OCI-LY7 (cell line): Measurements from ENCODE around the gene EHD4. TPM values are rescaled to one million over a fixed set of nuclear protein-coding genes. Genes with fewer than 3 reads are reported as not detected.

Experiments
- BruUV-seq: library from RNA; stranded (reverse); fragments of 400-500 nt; replicated peaks from 2 replicates; lab custom pipeline; 2021; lab: Mats Ljungman, UMichigan
- CTCF ChIA-PET: fragments of 300-600 bp; sonication (Branson Sonifier 250); formaldehyde crosslinking; loops from one replicate; lab custom pipeline; 2022; ENCODE audit warnings: antibody characterized with exemption; ENCODE audit not compliant: unreplicated experiment; lab: Charles Lee
- POLR2A ChIA-PET: fragments of 300-600 bp; sonication (Branson Sonifier 250); formaldehyde crosslinking; loops from one replicate; lab custom pipeline; 2022; ENCODE audit warnings: antibody characterized with exemption; lab: Charles Lee
- DNase-seq: peaks from one replicate; pipeline ENCODE4 v3.0.0-alpha.2; 2015; ENCODE audit warnings: low spot score
- H2AFZ ChIP-seq: fragments of 200-600 bp; sonication (generic), shearing (Covaris generic); 2 replicates; pipeline ENCODE4 v1.6.1; 2014; ENCODE audit warnings: mild to moderate bottlenecking, antibody characterized with exemption, low read length, moderate library complexity
- H3K27ac ChIP-seq: fragments of 200-600 bp; sonication (generic); 2 replicates; pipeline ENCODE4 v1.5.1; 2014; ENCODE audit warnings: mixed run types, low read depth, mild to moderate bottlenecking, moderate library complexity, low read length, inconsistent platforms; ENCODE audit not compliant: poor library complexity, severe bottlenecking
- H3K36me3 ChIP-seq: fragments of 200-600 bp; sonication (generic); 2 replicates; pipeline ENCODE4 v1.6.1; 2014; ENCODE audit warnings: mild to moderate bottlenecking, antibody characterized with exemption, low read length, moderate library complexity, mixed read lengths; ENCODE audit not compliant: insufficient read depth
- H3K4me1 ChIP-seq: fragments of 200-600 bp; sonication (generic); 2 replicates; pipeline ENCODE4 v1.5.1; 2014; ENCODE audit warnings: mild to moderate bottlenecking, low read length; ENCODE audit not compliant: insufficient read depth, poor library complexity, severe bottlenecking
- H3K4me2 ChIP-seq: fragments of 200-600 bp; sonication (generic); 2 replicates; pipeline ENCODE4 v1.6.1; 2014; ENCODE audit warnings: mild to moderate bottlenecking, low read length
- H3K4me3 ChIP-seq: fragments of 200-600 bp; sonication (generic); 2 replicates; pipeline ENCODE4 v1.5.1; 2014; ENCODE audit warnings: mild to moderate bottlenecking, low read depth, low read length; ENCODE audit not compliant: poor library complexity, severe bottlenecking
- H3K79me2 ChIP-seq: fragments of 200-600 bp; sonication (generic); 2 replicates; pipeline ENCODE4 v1.6.1; 2016; ENCODE audit warnings: low read depth, mild to moderate bottlenecking, low read length, moderate library complexity, mixed read lengths; ENCODE audit not compliant: insufficient read depth
- H3K9me2 ChIP-seq: fragments of 200-600 bp; sonication (generic); 2 replicates; pipeline ENCODE4 v1.6.1; 2016; ENCODE audit warnings: mild to moderate bottlenecking, low read length, mixed read lengths; ENCODE audit not compliant: insufficient read depth
- H3K9me3 ChIP-seq: fragments of 200-600 bp; sonication (generic); 2 replicates; pipeline ENCODE4 v1.6.1; 2014; ENCODE audit warnings: mild to moderate bottlenecking, mixed run types, low read length, mixed read lengths
- H4K20me1 ChIP-seq: fragments of 200-600 bp; sonication (generic); 2 replicates; pipeline ENCODE4 v1.6.1; 2014; ENCODE audit warnings: mild to moderate bottlenecking, antibody characterized with exemption, low read length, moderate library complexity, mixed read lengths; ENCODE audit not compliant: insufficient read depth
- CTCF ChIP-seq: fragments of 200-600 bp; sonication (generic); conservative IDR thresholded peaks from 2 replicates; pipeline ENCODE4 v1.5.1; 2014; ENCODE audit warnings: mild to moderate bottlenecking, antibody characterized with exemption, low read length, moderate library complexity, mixed read lengths
- EZH2phosphoT487 ChIP-seq: fragments of 200-600 bp; sonication (generic); IDR thresholded peaks from 2 replicates; pipeline ENCODE4 v1.6.1; 2018; ENCODE audit warnings: low read depth, borderline replicate concordance, mild to moderate bottlenecking, mixed run types, antibody characterized with exemption, low read length, moderate library complexity, mixed read lengths
- intact Hi-C: fragments of 100-400 bp; cut with micrococcal nuclease; formaldehyde crosslinking; loops from one replicate; pipeline ENCODE4 v1.10.0; 2022; ENCODE audit not compliant: unreplicated experiment
- total RNA-seq, 2 experiments: library from RNA; depleted of rRNA in 1 of 2; stranded (reverse); fragments of >200 nt in 1 of 2; shearing (Covaris generic) in 1 of 2; gene quantifications; 2 replicates each; pipeline ENCODE4 v1.2.3, GENCODE V29; 2014 to 2022

The EHD4 gene
- total RNA-seq, 2 experiments from 2014 or later = 13.5 to 19.4 TPM

DNA sequence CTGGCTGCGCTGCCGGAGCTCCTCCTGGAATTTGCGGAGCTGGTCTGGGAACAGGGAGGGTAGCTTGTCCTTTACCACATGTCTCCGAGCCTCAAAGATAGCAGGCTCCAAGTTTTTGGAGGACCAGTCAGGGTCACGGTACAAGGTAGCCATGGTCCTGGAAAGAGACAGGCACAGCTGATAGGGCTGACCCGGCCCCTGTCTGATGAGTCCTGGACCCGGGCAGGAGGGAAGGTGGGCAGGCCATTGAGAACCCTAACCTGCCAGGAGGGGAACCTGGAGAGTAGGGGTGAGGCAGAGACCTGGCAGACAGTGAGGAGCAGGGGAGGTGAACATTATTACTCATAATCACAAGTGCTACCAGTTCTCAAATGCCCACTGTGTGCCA, 20.4 kb upstream of the EHD4 start:
- no TSS peak for BruUV-seq
- no peaks in the 10 kb centered on the region for H3K9me2 ChIP-seq
- H4K20me1 ChIP-seq = no peaks in the 10 kb centered on the region
- H2AFZ ChIP-seq = no peak overlapping the region
- no peaks in the 10 kb centered on the region for H3K4me1 ChIP-seq
- H3K9me3 ChIP-seq = no peaks in the 10 kb centered on the region
- ChIA-PET CTCF (no interaction called here), POLR2A (interaction anchor here (0.6 kb wide), 1 partner anchor 249 kb away, joined by 4 read pairs; no protein-coding TSS in a partner anchor)
- no peak overlapping the region for H3K27ac ChIP-seq
- intact Hi-C loops = no loop called here
- no peaks in the 10 kb centered on the region for H3K36me3 ChIP-seq
- H3K4me3 ChIP-seq = no peak overlapping the region
- DNase-seq = no peak
- no peak for TF ChIP-seq CTCF
- TF ChIP-seq EZH2phosphoT487 = no peak
- H3K79me2 ChIP-seq = no peaks in the 10 kb centered on the region
- H3K4me2 ChIP-seq = no peak overlapping the region

DNA sequence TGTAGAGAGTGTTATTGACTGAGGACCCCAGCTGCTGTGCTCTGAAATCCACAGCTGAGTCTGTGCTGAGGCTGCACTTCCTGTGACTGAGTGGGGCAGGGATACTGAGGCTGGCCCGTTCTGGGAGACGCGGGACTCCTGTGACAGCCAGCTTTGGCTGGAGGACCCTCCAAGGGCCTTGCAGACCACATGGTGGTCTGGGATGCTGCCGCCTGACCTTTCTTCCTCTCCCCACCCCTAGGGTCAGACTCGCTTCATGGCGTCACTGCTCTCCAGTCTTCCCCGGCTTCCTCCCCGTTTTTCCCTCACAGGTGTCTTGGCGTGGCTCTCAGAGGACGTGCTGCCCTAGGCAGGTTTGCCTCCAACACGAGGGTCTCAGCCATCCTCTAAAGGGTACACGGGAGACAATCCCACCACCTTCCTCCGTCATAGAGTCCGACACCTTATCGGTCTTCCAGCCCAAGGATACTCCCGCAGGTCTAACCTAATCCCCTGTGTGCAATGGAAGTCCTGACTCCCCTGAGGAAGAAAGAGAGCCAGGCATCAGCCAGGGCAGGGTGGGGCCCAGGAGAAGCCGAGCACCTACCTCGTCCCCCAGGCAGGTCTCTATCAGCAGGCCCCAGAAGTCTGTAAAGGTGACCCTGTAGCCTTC, 19.9 kb upstream of the EHD4 start:
- H3K4me3 ChIP-seq = no peak overlapping the region
- no peaks in the 10 kb centered on the region for H3K4me1 ChIP-seq
- no peak for TF ChIP-seq CTCF
- TF ChIP-seq EZH2phosphoT487 = no peak
- H3K79me2 ChIP-seq = no peaks in the 10 kb centered on the region
- BruUV-seq = no TSS peak
- no peak overlapping the region for H3K4me2 ChIP-seq
- intact Hi-C loops = no loop called here
- no peak for DNase-seq
- H4K20me1 ChIP-seq = no peaks in the 10 kb centered on the region
- H3K36me3 ChIP-seq = no peaks in the 10 kb centered on the region
- H3K27ac ChIP-seq = no peak overlapping the region
- CTCF ChIA-PET = no interaction called here
- POLR2A ChIA-PET = interaction anchor here (0.6 kb wide), 1 partner anchor 248 kb away, joined by 4 read pairs; no protein-coding TSS in a partner anchor
- H3K9me2 ChIP-seq = no peaks in the 10 kb centered on the region
- no peak overlapping the region for H2AFZ ChIP-seq
- H3K9me3 ChIP-seq = no peaks in the 10 kb centered on the region

DNA sequence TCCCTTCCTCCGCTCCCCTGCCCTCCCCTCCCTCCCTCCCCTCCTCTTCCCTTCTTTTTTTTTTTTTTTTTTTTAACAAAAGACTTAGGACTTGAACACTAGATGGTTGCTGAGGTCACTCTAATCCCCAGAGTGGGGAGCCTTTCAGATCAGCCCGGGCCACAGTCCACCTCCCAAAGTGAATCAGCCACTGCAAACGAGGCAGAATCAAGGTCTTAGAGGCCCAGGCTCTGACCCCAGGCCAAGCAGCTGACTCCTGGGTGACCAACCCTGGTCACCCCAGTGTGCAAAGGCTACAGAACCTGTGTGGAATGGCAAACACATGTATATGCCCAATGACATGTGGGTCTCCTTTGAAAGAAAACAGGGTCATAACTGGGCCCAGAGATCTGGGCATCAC, 18.3 kb upstream of the EHD4 start:
- DNase-seq = no peak
- POLR2A ChIA-PET = interaction anchor here (0.7 to 1.0 kb wide), 3 partner anchors 45 to 188 kb away, joined by 3 to 9 read pairs (median 4); no protein-coding TSS in a partner anchor

More for the DNA sequence above, 18.3 kb upstream of the EHD4 start:
- Histone ChIP-seq H3K4me2 (no peak overlapping the region), H3K4me3 (no peak overlapping the region), H3K9me2 (no peaks in the 10 kb centered on the region), H3K36me3 (no peaks in the 10 kb centered on the region), H2AFZ (no peak overlapping the region), H3K9me3 (no peaks in the 10 kb centered on the region), H3K79me2 (no peaks in the 10 kb centered on the region), H3K27ac (no peak overlapping the region), H4K20me1 (no peaks in the 10 kb centered on the region), H3K4me1 (no peaks in the 10 kb centered on the region)
- intact Hi-C loops = no loop called here
- TF ChIP-seq CTCF = no peak
- no peak for TF ChIP-seq EZH2phosphoT487
- CTCF ChIA-PET = interaction anchor here (1.6 kb wide), 1 partner anchor 66 kb away, joined by 4 read pairs; no protein-coding TSS in a partner anchor
- BruUV-seq = no TSS peak
